Ectodermal cell (in vitro differentiated cells): ENCODE results near the gene LRP6.

Source experiments
- H3K27ac ChIP-seq: 2 replicates; pipeline ENCODE4 v1.7.0; 2013; ENCODE audit warnings: mild to moderate bottlenecking, low read depth, low read length; ENCODE audit not compliant: insufficient read depth, poor library complexity, severe bottlenecking
- H3K27me3 ChIP-seq: 2 replicates; pipeline ENCODE4 v1.7.0; 2013; ENCODE audit warnings: mild to moderate bottlenecking, low read length; ENCODE audit not compliant: insufficient read depth, control insufficient read depth, poor library complexity, severe bottlenecking
- H3K36me3 ChIP-seq: one replicate; pipeline ENCODE4 v1.7.0; 2013; ENCODE audit warnings: low read length; ENCODE audit not compliant: control insufficient read depth, insufficient read depth
- H3K4me1 ChIP-seq: one replicate; pipeline ENCODE4 v1.7.0; 2013; ENCODE audit warnings: low read length; ENCODE audit not compliant: control insufficient read depth, insufficient read depth
- H3K4me3 ChIP-seq: 2 replicates; pipeline ENCODE4 v1.7.0; 2013; ENCODE audit warnings: low read depth, low read length, control low read depth; ENCODE audit not compliant: insufficient read depth
- H3K9me3 ChIP-seq: 2 replicates; pipeline ENCODE4 v1.7.0; 2013; ENCODE audit warnings: mild to moderate bottlenecking, low read length, moderate library complexity; ENCODE audit not compliant: control insufficient read depth
- WGBS, 2 experiments: methylation state at CpG; one replicate each; pipeline ENCODE4 v1.1.7; 2013; ENCODE audit warnings: missing lambda C conversion rate in 2 of 2; 5-methylcytosine and 5-hydroxymethylcytosine counted together

LRP6 gene

DNA sequence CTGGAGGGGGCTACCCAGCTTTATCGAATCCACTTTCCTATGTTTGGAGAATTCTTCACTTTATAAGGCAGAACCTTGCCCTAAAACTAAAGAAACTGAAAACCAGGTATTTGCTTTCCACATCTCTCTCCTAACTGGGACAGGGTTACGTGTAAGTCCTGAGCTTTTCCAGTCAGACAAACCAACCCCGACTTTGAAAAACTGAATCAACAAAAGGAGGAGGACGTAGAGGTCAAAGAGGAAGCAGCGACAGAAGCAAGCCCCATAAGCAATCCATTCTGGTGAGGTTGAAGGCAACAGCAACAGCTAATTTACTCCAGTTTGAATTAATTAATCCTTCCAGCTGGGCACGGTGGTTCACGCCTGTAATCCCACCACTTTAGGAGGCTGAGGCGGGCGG lies 47.2 kb downstream of the LRP6 start:
- H3K9me3 ChIP-seq = no peaks in the 10 kb centered on the region
- H3K27ac ChIP-seq = no peak overlapping the region
- H3K4me1 ChIP-seq = peaks cover 6% of the 10 kb centered on the region
- no peaks in the 10 kb centered on the region for H3K27me3 ChIP-seq
- WGBS, 2 experiments = 83 to 89% methylated on average over 9 of the region's 9 CpGs
- no peaks in the 10 kb centered on the region for H3K36me3 ChIP-seq
- H3K4me3 ChIP-seq = no peak overlapping the region

DNA sequence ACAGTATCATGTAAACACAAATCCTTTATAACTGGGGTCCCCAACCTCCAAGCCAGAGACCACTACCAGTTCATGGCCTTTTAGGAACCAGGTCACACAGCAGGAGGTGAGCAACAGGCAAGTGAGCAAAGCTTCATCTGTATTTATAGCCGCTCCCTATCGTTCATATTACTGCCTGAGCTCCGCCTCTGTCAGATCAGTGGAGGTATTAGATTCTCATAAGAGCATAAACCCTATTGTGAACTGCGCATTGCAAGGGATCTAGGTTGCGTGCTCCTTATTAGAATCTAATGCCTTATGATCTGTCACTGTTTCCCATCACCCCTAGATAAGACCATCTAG lies 49.9 kb downstream of the LRP6 start:
- Histone ChIP-seq H3K27ac (no peak overlapping the region), H3K36me3 (no peaks in the 10 kb centered on the region), H3K4me1 (peaks cover 3% of the 10 kb centered on the region), H3K4me3 (no peak overlapping the region), H3K9me3 (no peaks in the 10 kb centered on the region), H3K27me3 (no peaks in the 10 kb centered on the region)
- WGBS, 2 experiments = 91 to 94% methylated on average over 5 of the region's 5 CpGs

DNA sequence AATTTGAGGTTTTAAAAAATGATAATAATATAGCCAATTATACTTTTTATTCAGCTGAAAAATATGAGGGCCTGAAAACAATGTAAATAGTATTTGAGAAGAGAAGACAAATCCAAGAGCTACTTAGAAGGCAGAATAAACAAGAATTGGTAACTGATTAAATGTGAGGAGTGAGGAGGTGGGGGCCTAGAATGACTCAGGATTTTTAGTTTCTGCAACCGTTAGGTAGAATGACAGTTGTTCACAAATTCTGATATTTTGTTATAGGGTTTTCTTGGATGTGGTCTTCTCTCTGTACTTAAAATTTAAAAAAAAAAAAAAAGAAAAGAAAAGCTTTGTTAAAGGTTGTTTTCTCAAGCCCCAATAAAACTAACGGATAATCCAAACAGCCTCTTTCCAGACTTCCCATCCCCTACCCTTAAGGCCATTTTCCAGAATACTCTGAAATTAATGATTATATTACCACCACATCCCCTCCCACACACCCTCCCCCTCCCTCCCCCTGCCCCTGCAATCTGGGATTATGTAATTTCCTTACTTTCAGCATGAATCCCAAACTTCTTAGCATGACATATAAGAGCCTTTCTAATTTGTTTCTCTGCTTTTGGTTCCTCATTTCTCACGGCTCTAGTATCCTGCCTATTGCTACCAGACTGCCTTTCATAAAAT lies 50.4 kb downstream of the LRP6 start:
- no peaks in the 10 kb centered on the region for H3K36me3 ChIP-seq
- no peak overlapping the region for H3K27ac ChIP-seq
- H3K27me3 ChIP-seq = no peaks in the 10 kb centered on the region
- no peaks in the 10 kb centered on the region for H3K9me3 ChIP-seq
- H3K4me3 ChIP-seq = no peak overlapping the region
- WGBS, 2 experiments = 85 to 87% methylated on average over 3 of the region's 3 CpGs
- peaks cover 3% of the 10 kb centered on the region for H3K4me1 ChIP-seq

DNA sequence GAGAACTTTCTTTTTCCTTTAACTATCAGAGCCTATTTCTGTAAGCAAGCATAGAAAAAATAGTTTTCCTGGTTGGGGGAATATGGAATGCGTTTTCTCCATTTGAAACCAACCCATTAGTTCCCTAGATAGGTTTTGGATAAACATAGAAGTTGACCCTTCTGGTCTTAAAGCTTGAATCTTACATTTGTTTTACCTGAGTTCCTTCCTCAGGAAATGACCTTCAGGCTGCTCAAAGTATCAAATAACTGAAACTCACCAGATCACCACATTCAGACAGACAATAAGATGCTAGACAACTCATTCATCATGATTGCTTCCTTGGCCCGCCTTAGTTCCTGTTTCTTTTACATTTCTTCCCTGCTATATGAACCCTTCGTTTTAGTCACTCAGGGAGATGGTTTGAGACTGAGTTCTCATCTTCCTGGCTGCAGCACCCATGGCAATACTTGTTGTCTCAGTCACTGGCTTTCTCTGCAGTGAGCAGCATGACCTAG lies 52.2 kb downstream of the LRP6 start:
- Histone ChIP-seq H3K4me1 (peaks cover 3% of the 10 kb centered on the region), H3K9me3 (no peaks in the 10 kb centered on the region), H3K36me3 (no peaks in the 10 kb centered on the region), H3K27ac (no peak overlapping the region), H3K27me3 (no peaks in the 10 kb centered on the region), H3K4me3 (no peak overlapping the region)
- WGBS, 2 experiments = 53 to 61% methylated on average over 3 of the region's 3 CpGs

DNA sequence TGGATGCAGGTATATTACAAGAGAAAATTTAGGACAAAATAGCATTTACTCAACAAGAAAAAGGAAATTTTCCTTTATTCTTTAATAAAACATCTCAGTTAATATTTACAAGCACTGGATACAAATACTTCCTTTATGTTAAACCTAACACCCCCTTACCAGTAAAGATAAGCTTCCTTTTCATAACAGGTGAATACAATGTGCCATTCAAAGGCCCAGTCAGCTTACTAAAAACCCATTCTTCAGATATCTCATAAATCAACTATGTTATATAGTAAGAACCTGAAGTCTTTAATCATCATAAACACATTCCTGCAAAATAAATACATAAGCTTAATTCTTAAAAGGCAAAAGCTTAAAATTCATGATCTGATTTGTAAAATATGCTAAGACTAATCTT lies 52.6 kb downstream of the LRP6 start:
- Histone ChIP-seq H3K4me3 (no peak overlapping the region), H3K9me3 (no peaks in the 10 kb centered on the region), H3K27ac (no peak overlapping the region), H3K36me3 (no peaks in the 10 kb centered on the region), H3K27me3 (no peaks in the 10 kb centered on the region), H3K4me1 (peaks cover 3% of the 10 kb centered on the region)

DNA sequence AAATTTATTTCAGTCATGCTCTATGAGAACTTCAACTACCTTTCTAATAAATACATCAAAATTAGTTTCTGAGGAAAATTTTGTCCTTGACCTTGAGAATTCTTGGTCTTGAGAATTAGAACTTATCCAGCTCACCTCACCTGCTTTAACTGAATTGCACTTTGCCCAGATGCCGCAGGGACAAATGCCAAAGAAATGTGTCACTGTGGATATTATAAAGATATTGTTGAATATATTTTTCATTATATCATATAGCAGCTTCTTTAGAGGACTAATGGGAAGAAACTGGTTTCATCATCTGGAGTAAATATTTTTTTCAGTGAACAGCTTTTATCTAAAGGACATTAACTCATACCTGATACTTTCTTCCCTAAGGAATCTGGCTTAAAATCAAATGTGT lies 54.1 kb downstream of the LRP6 start:
- no CpG with 5 or more reads among the region's 1 CpG for WGBS, 2 experiments
- Histone ChIP-seq H3K36me3 (no peaks in the 10 kb centered on the region), H3K4me1 (peaks cover 3% of the 10 kb centered on the region), H3K27me3 (no peaks in the 10 kb centered on the region), H3K4me3 (no peak overlapping the region), H3K27ac (no peak overlapping the region), H3K9me3 (no peaks in the 10 kb centered on the region)

DNA sequence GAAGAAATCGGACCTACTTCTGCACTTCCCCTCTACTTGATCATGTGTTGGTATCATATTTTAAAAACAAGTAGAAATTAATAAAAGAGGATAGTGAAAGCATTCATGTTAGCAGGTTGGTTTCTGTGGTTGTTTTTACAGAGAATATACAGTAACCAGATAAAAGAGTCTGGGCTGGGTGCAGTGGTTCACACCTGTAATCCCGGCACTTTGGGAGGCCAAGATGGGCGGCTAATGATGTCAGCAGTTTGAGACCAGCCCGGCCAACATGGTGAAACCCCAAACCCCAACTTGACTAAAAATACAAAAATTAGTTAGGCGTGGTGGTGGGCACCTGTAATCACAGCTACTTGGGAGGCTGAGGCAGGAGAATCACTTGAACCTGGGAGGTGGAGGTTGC lies 55.9 kb downstream of the LRP6 start:
- Histone ChIP-seq H3K4me1 (no peaks in the 10 kb centered on the region), H3K27me3 (no peaks in the 10 kb centered on the region), H3K9me3 (no peaks in the 10 kb centered on the region), H3K36me3 (no peaks in the 10 kb centered on the region), H3K4me3 (no peak overlapping the region), H3K27ac (no peak overlapping the region)
- WGBS, 2 experiments = 90% methylated on average over 5 of the region's 5 CpGs

DNA sequence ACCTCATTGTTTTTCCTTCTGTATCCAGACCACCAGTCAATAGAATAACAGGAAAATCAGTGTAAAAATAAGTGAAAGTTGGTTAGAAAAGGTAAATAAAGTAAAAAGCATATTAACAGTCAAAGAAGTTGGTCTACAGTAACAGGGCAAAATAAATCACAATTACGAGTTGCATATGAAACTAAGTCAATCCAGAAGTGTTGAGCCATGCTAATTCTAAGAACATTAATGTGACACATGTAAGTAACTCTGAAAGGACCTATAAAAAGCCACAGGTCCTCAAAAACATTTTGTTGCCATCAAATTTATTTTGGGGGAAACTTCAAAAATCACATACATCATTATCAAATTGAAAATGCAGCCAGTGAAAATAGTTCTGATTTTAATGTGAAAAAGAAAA lies 56.4 kb downstream of the LRP6 start:
- 96 to 100% methylated on average over 1 of the region's 1 CpG for whole genome bisulfite sequencing, 2 experiments
- no peaks in the 10 kb centered on the region for H3K27me3 ChIP-seq

DNA sequence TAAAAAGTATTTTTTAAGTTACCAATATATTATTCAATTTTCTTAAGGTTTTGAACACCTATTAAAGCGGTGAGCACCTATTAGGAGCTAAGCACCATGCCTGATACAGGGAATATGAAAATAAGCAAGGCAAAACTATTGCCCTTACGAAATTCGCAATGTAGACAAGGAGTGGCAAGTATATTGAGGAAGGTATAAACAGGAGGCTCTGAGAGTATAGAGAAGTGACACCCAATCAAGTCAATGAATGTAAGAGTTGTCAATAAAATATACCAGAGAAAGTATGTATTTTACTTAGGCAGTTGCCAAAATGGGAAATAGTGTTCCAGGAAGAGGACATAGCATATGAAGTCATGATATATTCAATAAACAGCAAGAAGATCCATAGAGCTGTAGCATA lies 57.2 kb downstream of the LRP6 start:
- Histone ChIP-seq H3K9me3 (no peaks in the 10 kb centered on the region), H3K4me3 (no peak overlapping the region), H3K27ac (no peak overlapping the region), H3K27me3 (no peaks in the 10 kb centered on the region), H3K36me3 (no peaks in the 10 kb centered on the region), H3K4me1 (no peaks in the 10 kb centered on the region)
- 95 to 98% methylated on average over 3 of the region's 3 CpGs for WGBS, 2 experiments

More for the DNA sequence above, 56.4 kb downstream of the LRP6 start:
- H3K36me3 ChIP-seq = no peaks in the 10 kb centered on the region
- no peaks in the 10 kb centered on the region for H3K9me3 ChIP-seq
- H3K4me3 ChIP-seq = no peak overlapping the region
- H3K4me1 ChIP-seq = no peaks in the 10 kb centered on the region
- H3K27ac ChIP-seq = no peak overlapping the region

DNA sequence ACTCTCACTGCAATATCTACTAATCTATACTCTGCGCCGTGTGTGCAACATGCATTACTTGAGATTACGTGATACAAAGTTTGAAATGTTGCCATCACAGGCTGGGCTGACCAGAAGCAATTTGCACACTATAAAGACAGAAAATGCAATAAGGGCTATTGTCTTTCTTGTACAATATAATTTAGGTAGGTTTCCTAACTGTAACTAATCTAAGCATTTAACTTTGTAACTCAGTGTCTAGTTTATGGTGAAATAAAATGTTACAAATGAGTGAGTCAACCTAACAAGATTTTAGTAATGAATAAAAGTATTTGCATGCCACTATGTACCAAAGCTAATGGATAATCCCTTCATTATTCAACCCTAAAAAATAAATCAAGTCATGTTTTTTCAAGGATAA lies 57.8 kb downstream of the LRP6 start:
- Histone ChIP-seq H3K27ac (no peak overlapping the region), H3K4me3 (no peak overlapping the region), H3K4me1 (no peaks in the 10 kb centered on the region), H3K36me3 (no peaks in the 10 kb centered on the region), H3K27me3 (no peaks in the 10 kb centered on the region), H3K9me3 (no peaks in the 10 kb centered on the region)
- WGBS, 2 experiments = 97 to 98% methylated on average over 3 of the region's 3 CpGs

DNA sequence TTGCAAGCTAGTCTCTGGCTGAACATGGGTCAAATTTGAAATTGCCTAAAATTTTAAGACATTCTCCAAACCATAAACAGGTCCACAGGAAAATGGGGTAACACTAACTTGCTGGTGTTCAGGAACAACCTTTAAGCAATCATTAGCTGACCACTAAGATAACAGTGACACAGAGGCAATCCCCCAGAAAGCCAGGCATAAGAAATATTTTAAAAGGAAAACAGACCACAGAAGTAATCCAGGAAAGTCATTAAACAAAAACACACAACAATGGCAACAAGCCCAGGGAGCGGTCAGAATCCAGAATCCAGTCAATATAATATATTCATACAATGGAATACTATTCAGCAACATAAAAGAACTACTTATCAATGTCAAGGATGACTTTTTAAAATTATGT lies 59.1 kb downstream of the LRP6 start:
- WGBS, 2 experiments = 100% methylated on average over 1 of the region's 1 CpG

More for the DNA sequence above, 59.1 kb downstream of the LRP6 start:
- H3K36me3 ChIP-seq = no peaks in the 10 kb centered on the region
- H3K9me3 ChIP-seq = no peaks in the 10 kb centered on the region
- no peak overlapping the region for H3K27ac ChIP-seq
- H3K4me1 ChIP-seq = no peaks in the 10 kb centered on the region
- H3K27me3 ChIP-seq = no peaks in the 10 kb centered on the region
- H3K4me3 ChIP-seq = no peak overlapping the region
